Middle frontal gyrus (tissue), 1 donor: ENCODE data around the gene ALK.

Experiments used
- DNase-seq: peaks from one replicate; pipeline ENCODE4 v3.0.0-alpha.2; 2015; ENCODE audit warnings: low spot score; ENCODE audit errors: extremely low spot score

The ALK gene

GRCh38 chr2:29166242-29167039 lies 754.9 kb downstream of the ALK start:
- no peak for DNase-seq

GRCh38 chr2:29165362-29166241 lies 755.8 kb downstream of the ALK start:
- no peak for DNase-seq

GRCh38 chr2:29164091-29164846 lies 757.1 kb downstream of the ALK start:
- no peak for DNase-seq

GRCh38 chr2:29162204-29162928 lies 759.0 kb downstream of the ALK start:
- no peak for DNase-seq

GRCh38 chr2:29160184-29160583 lies 761.2 kb downstream of the ALK start:
- DNase-seq: no peak

- DNase-seq: no peak
These were observed 762.3 kb downstream of the ALK start for GRCh38 chr2:29159125-29159524.

GRCh38 chr2:29157131-29157530 lies 764.3 kb downstream of the ALK start:
- DNase-seq: no peak

- DNase-seq: no peak
These were observed 765.8 kb downstream of the ALK start for GRCh38 chr2:29155578-29155977.

- DNase-seq: no peak
These were observed 766.8 kb downstream of the ALK start for GRCh38 chr2:29154610-29155009.

- DNase-seq: no peak
These were observed 773.4 kb downstream of the ALK start for GRCh38 chr2:29147963-29148362.

GRCh38 chr2:29146197-29146596 lies 775.2 kb downstream of the ALK start:
- DNase-seq: no peak

GRCh38 chr2:29143657-29144056 lies 777.7 kb downstream of the ALK start:
- DNase-seq: no peak
